Measurements from ENCODE around the gene CTIF.

Gene CTIF

DNA sequence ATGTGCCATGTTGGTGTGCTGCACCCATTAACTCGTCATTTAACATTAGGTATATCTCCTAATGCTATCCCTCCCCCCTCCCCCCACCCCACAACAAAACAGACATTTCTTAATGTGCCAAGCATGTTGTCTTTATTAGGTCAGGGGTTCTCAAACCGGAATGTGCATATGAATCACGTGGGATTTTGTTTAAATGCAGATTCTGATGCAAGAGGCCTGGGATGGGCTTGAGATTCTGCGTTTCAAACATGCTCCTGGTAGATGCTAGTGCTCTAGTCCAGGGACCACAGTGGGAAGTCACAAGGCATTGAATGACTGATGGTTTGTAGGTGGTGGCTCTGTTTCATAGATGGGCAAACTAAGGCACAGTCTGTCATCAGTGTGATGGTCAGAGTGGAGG lies 227.2 kb downstream of the CTIF start:
- DNase-seq (ENCODE audit: low spot score) (no peak), FAIRE-seq (no peak)

DNA sequence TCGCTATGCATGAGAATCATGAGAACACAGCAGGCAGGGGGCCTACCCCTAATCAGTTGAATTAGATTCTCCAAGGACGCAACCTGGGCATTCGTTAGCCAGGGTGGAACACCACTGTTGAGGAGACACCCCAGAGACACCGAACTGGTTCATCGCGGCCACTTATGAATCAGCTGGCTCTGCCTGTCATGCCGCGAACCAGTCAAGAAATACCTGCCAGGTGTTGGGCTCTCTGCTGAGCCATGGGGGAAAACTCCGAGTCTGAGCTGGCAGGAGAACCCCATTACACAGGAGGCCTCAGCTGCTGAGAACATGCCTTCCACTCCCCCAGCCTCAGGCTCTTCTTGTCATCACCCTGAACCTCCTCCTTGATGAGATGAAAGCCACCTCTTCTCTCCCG lies 227.7 kb downstream of the CTIF start:
- FAIRE-seq, result no peak
- no peak for DNase-seq (ENCODE audit: low spot score)

- DNase-seq (ENCODE audit: low spot score), result no peak
- no peak for FAIRE-seq
These were observed 228.4 kb downstream of the CTIF start for GRCh38 chr18:48767090-48767690.

DNA sequence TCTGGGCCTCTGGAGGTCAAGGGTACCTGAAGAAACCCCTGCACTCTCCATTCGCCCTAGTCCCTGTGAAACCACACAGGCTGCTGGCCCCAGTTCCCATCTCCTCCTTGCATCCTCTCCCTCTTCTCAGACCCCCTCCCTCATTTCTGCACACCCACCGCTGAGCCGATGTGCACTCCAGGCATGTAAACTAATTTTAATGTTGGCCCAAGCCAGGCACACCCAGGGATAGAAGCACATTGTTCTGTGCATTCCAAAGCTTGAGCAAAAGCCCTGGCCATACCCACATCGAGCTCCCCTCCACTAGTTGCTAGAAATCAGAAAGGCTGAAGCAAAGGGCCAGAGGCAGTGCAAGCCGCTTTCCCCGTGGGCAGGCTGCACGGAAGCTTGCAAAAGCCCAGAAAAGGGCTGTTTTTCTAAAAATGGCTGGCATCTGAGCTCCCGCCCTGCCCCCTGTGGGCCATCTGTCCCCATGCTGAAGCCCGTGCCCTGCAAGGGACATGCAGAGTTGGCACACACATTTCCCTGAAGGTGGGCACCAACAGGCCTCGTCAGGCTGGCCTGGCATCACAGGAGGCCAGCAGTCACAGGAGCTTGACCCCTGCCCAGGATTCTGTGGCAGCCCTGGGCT lies 230.3 kb downstream of the CTIF start:
- FAIRE-seq, result no peak
- DNase-seq (ENCODE audit: low spot score), result no peak

- DNase-seq (ENCODE audit: low spot score), result no peak
- FAIRE-seq, result no peak
These were observed 231.4 kb downstream of the CTIF start for GRCh38 chr18:48770243-48770642.

- no peak for FAIRE-seq
- no peak for DNase-seq (ENCODE audit: low spot score)
These were observed 233.0 kb downstream of the CTIF start for GRCh38 chr18:48771641-48772375.

DNA sequence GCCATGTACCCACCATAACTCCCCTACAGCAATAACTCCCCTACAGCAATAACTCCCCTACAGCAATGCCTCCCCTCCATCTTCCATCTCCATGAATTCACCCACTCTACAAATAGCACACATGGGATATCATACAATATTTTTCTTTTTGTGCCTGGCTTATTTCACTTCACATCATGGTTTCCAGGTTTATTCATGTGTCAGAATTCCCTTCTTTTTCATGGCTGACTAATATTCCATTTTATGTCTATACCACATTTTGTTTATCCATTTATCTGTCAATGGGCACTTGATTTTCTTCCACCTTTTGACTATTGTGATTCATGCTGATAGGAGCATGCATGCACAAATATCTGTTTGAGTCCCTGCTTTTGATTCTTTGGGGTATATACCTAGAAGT lies 233.6 kb downstream of the CTIF start:
- DNase-seq (ENCODE audit: low spot score) (no peak), FAIRE-seq (no peak)

DNA sequence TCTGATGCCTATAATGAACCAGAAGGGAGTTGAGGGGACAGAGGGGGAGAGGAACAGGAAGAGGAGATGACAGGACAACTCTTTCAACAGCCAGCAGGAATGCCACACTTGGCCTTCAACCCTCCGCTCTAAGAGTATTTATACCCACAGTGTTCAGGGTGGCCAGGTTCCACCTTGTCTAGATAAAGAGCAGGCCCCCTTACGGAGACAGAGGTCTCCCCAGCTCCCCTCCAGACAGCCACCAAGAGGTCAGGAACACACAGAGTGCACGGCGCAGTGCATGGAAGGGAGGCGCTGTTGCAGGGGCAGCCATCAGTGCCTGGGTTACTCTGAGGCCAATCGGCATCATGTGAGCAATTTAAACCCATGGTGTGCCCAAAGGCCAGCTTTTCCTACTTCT lies 235.0 kb downstream of the CTIF start:
- DNase-seq (ENCODE audit: low spot score) (no peak), FAIRE-seq (no peak)

DNA sequence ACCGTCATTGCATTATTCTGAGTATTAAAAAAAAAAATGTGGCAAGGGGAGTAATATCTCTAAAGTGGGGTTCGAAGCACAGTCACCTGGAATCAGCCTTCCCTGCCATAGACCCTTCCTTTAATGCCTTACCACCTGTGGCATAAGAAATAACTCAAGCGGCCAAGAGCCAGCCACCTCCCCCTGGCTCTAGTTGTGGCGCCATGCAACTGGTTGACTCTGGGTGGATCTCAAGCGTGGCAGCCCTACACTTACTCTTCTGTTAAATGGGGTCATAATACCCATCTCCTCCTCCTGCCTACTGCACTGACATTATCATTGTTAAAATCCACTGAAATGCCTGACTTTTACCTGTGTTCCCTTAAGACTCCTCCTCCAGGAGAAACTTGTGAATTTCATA lies 236.1 kb downstream of the CTIF start:
- DNase-seq (ENCODE audit: low spot score), result no peak
- FAIRE-seq, result no peak

DNA sequence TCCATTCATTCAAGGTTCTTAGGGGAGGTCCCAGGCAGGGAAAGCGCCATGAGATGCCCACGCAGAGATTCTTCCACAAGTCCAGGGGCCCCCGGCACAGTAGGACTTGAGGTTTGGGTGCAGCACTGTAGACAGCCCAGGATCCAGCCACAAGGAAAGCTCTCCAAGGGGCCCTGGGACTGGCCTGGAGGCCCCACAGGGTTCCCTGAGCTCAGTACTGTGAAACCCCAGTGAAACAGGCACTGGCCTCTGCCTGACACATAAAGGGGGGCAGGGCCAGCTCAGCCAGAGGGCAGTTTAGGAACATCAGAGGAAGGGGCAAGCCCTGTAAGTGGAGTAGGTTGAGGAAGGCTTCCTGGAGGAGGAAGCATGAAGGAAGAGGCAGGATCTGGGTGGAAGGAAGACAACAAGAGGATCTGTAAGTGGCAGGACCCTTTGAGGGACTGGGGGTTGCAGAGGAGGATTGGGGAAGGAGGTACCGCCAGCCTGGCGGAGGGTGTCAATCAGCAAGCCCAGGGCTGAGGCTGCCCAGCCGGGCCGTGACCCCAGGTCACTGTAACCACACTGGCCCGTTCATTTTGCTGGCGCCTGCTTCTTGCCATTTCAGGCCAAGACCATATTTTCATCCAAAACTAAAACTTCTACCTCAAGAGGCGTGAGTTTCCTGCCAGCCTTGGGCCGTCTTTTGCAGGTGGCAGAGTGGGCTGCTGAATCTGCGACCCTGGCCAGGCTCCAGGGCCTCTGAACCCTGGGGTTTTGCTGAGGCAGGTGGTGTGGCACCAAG lies 236.7 kb downstream of the CTIF start:
- no peak for FAIRE-seq

GRCh38 chr18:48776156-48776555 lies 237.3 kb downstream of the CTIF start:
- FAIRE-seq (no peak), DNase-seq (ENCODE audit: low spot score) (no peak)

More for the DNA sequence above, 236.7 kb downstream of the CTIF start:
- DNase-seq (ENCODE audit: low spot score), result no peak

DNA sequence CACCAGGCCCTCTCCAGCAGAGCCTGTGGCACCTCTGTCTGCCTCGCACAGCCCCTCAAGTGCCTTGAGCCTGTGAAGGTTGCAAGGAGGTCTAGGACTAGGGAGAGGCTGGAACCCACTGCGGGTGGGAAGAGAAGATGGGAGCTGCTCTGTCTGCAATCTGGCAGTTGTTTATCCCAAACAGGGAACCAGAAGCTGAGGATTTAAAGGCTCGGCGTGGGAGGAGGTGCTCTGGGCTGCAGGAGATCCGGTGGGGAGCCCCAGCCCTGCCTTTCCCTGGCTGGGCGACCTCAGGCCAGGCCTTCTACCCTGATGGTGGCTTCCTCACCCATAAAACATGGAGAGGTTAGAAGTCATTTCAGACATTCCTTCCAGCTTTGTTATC lies 237.8 kb downstream of the CTIF start:
- FAIRE-seq, result no peak
- no peak for DNase-seq (ENCODE audit: low spot score)

DNA sequence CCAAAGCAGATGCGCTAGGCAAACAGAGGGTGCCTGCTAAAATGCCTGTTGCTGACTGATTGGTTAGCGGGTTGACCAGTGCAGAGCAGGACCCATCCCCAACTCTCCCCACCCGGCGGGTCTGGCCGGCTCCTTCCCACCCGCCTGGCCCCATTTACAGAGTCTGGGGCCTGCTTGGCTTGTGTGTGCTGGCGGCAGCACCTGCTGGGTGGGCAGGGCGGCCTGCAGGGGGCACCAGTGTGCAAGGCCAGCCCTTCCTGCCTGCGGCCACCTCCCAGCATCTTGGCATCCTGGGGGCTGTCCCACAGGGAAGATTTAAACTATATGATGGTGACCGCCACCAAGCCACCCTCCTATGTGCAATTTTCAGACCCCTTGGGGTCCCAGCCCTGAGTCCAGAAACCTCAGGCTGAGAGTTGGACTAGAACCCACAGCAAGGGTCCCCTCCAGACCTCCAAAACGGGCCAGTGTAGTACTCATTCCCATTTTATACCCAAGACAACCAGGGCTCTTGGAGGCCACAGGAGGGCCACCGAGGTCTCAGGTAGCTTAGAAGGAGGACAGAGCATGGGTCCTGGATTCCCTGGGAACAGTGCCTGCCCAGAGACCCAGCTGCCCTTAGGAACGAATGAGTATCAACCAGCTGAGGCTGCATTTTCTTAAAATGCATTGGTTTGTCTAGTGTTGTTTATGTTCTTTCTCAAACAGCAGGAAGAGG lies 238.4 kb downstream of the CTIF start:
- FAIRE-seq, result no peak
- peak; percentile 22 for DNase-seq (ENCODE audit: low spot score)

- DNase-seq (ENCODE audit: low spot score), result no peak
These were observed 238.9 kb downstream of the CTIF start for GRCh38 chr18:48777744-48778116.

GRCh38 chr18:48778344-48779011 lies 239.6 kb downstream of the CTIF start:
- DNase-seq (ENCODE audit: low spot score), result no peak
- FAIRE-seq, result no peak

More at GRCh38 chr18:48777744-48778116, 238.9 kb downstream of the CTIF start:
- FAIRE-seq, result no peak

GRCh38 chr18:48779462-48779861 lies 240.6 kb downstream of the CTIF start:
- FAIRE-seq (no peak), DNase-seq (ENCODE audit: low spot score) (no peak)

GRCh38 chr18:48780201-48780912 lies 241.5 kb downstream of the CTIF start:
- FAIRE-seq (no peak), DNase-seq (ENCODE audit: low spot score) (no peak)

DNA sequence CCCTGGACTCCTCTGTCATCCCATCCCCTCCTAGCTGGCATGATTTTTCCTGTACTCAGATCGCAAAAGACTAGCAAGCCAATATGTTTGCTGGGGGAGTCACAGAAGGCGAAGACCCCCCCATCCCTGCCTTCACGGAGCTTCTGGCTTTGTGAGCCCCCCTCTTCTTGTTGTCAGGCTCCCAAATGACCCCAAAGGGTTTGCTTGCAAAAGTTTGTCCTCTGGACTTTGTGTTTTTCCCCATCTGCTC lies 242.0 kb downstream of the CTIF start:
- DNase-seq (ENCODE audit: low spot score), result no peak
- FAIRE-seq, result no peak

- FAIRE-seq, result no peak
- no peak for DNase-seq (ENCODE audit: low spot score)
These were observed 242.5 kb downstream of the CTIF start for GRCh38 chr18:48781163-48781987.

GRCh38 chr18:48781988-48782363 lies 243.1 kb downstream of the CTIF start:
- DNase-seq (ENCODE audit: low spot score) (no peak), FAIRE-seq (no peak)
